IPS-18c (cell line): Measurements from ENCODE around the gene MYPN.
"Not testable (repeated sequence)": the region's sequence is repeated elsewhere in the genome, so short reads cannot be mapped to it uniquely, and the experiment has no call there.

Experiments
- H3K4me3 ChIP-seq: 2 replicates; pipeline ENCODE4 v1.7.0; 2013; ENCODE audit warnings: low read depth, mild to moderate bottlenecking, low read length, moderate library complexity; ENCODE audit not compliant: insufficient read depth
- H3K9me3 ChIP-seq: one replicate; pipeline ENCODE4 v1.6.1; 2013; ENCODE audit warnings: mild to moderate bottlenecking, low read length, moderate library complexity; ENCODE audit not compliant: control insufficient read depth, insufficient read depth

Gene MYPN

GRCh38 chr10:68179016-68179415 lies 69.7 kb downstream of the MYPN start:
- H3K9me3 ChIP-seq, result no peaks in the 10 kb centered on the region
- no peak overlapping the region for H3K4me3 ChIP-seq

GRCh38 chr10:68180490-68180889 lies 71.2 kb downstream of the MYPN start:
- H3K4me3 ChIP-seq, result no peak overlapping the region
- H3K9me3 ChIP-seq, result no peaks in the 10 kb centered on the region

- no peak overlapping the region for H3K4me3 ChIP-seq
These were observed 75.3 kb downstream of the MYPN start for GRCh38 chr10:68184546-68184945.

GRCh38 chr10:68185085-68185484 lies 75.8 kb downstream of the MYPN start:
- Histone ChIP-seq H3K9me3 (no peaks in the 10 kb centered on the region), H3K4me3 (no peak overlapping the region)

More at GRCh38 chr10:68184546-68184945, 75.3 kb downstream of the MYPN start:
- no peaks in the 10 kb centered on the region for H3K9me3 ChIP-seq

- Histone ChIP-seq H3K4me3 (no peak overlapping the region), H3K9me3 (no peaks in the 10 kb centered on the region)
These were observed 79.5 kb downstream of the MYPN start for GRCh38 chr10:68188835-68189234.

- Histone ChIP-seq H3K9me3 (no peaks in the 10 kb centered on the region), H3K4me3 (no peak overlapping the region)
These were observed 82.8 kb downstream of the MYPN start for GRCh38 chr10:68192113-68192512.

GRCh38 chr10:68194290-68194689 lies 85.0 kb downstream of the MYPN start:
- no peaks in the 10 kb centered on the region for H3K9me3 ChIP-seq
- H3K4me3 ChIP-seq, result no peak overlapping the region

- H3K9me3 ChIP-seq, H3K4me3 ChIP-seq: not testable (repeated sequence)
These were observed 86.5 kb downstream of the MYPN start for GRCh38 chr10:68195776-68196175.

GRCh38 chr10:68196701-68197100 lies 87.4 kb downstream of the MYPN start:
- H3K9me3 ChIP-seq, result no peaks in the 10 kb centered on the region
- no peak overlapping the region for H3K4me3 ChIP-seq

GRCh38 chr10:68202960-68203353 lies 93.7 kb downstream of the MYPN start:
- Histone ChIP-seq H3K4me3 (no peak overlapping the region), H3K9me3 (no peaks in the 10 kb centered on the region)

GRCh38 chr10:68208424-68209042 lies 99.2 kb downstream of the MYPN start:
- no peak overlapping the region for H3K4me3 ChIP-seq
- no peaks in the 10 kb centered on the region for H3K9me3 ChIP-seq

GRCh38 chr10:68211669-68212068 lies 102.4 kb downstream of the MYPN start:
- H3K9me3 ChIP-seq, result no peaks in the 10 kb centered on the region
- no peak overlapping the region for H3K4me3 ChIP-seq

GRCh38 chr10:68212721-68213352 lies 103.5 kb downstream of the MYPN start:
- no peak overlapping the region for H3K4me3 ChIP-seq
- no peaks in the 10 kb centered on the region for H3K9me3 ChIP-seq

GRCh38 chr10:68218786-68219185 lies 109.5 kb downstream of the MYPN start:
- H3K4me3 ChIP-seq, result no peak overlapping the region
- H3K9me3 ChIP-seq, result no peaks in the 10 kb centered on the region

GRCh38 chr10:68221196-68221595 lies 111.9 kb downstream of the MYPN start:
- no peak overlapping the region for H3K4me3 ChIP-seq
- no peaks in the 10 kb centered on the region for H3K9me3 ChIP-seq

- Histone ChIP-seq H3K4me3 (no peak overlapping the region), H3K9me3 (no peaks in the 10 kb centered on the region)
These were observed 113.1 kb downstream of the MYPN start for GRCh38 chr10:68222391-68222790.

- no peaks in the 10 kb centered on the region for H3K9me3 ChIP-seq
- no peak overlapping the region for H3K4me3 ChIP-seq
These were observed 114.4 kb downstream of the MYPN start for GRCh38 chr10:68223535-68224165.

GRCh38 chr10:68224810-68225209 lies 115.5 kb downstream of the MYPN start:
- no peaks in the 10 kb centered on the region for H3K9me3 ChIP-seq

More at GRCh38 chr10:68224810-68225209, 115.5 kb downstream of the MYPN start:
- H3K4me3 ChIP-seq, result no peak overlapping the region
